Gastrocnemius medialis (tissue), 4 donors: ENCODE data around the gene ALKBH7.

ENCODE experiments used
- POLR2A ChIP-seq, 2 donors: fragments of 450-650 bp; IDR thresholded peaks; one replicate each; pipeline ENCODE4 v1.6.1; 2017; ENCODE audit warnings: antibody characterized with exemption in 2 of 2, mild to moderate bottlenecking in 2 of 2, moderate library complexity in 2 of 2
- TF ChIP-seq, protein P1 (sequence below), 5 experiments: fragments of 450-650 bp in 3 of 5; fragments of 200-600 bp in 2 of 5; sonication (generic) in 2 of 5; IDR thresholded peaks in 4 of 5; conservative IDR thresholded peaks in 1 of 5; 1 replicate in 4 of 5; 2 replicates in 1 of 5; pipeline ENCODE4 v1.5.1; 2016 to 2019; ENCODE audit warnings: antibody characterized with exemption in 5 of 5, mild to moderate bottlenecking in 3 of 5, moderate library complexity in 3 of 5

- TF ChIP-seq, protein P1, sequence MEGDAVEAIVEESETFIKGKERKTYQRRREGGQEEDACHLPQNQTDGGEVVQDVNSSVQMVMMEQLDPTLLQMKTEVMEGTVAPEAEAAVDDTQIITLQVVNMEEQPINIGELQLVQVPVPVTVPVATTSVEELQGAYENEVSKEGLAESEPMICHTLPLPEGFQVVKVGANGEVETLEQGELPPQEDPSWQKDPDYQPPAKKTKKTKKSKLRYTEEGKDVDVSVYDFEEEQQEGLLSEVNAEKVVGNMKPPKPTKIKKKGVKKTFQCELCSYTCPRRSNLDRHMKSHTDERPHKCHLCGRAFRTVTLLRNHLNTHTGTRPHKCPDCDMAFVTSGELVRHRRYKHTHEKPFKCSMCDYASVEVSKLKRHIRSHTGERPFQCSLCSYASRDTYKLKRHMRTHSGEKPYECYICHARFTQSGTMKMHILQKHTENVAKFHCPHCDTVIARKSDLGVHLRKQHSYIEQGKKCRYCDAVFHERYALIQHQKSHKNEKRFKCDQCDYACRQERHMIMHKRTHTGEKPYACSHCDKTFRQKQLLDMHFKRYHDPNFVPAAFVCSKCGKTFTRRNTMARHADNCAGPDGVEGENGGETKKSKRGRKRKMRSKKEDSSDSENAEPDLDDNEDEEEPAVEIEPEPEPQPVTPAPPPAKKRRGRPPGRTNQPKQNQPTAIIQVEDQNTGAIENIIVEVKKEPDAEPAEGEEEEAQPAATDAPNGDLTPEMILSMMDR (IDR thresholded peaks at IDR 0.05 in 4 of 5, conservative IDR thresholded peaks at IDR 0.05 in 1 of 5), result no peak
- no peak for TF ChIP-seq POLR2A (IDR thresholded peaks at IDR 0.05)
Observed at GRCh38 chr19:6383188-6383587, 10.6 kb downstream of the ALKBH7 start.
